ENCODE measurements around the gene TXNRD3.
"Not testable (repeated sequence)": the region's sequence is repeated elsewhere in the genome, so short reads cannot be mapped to it uniquely, and the experiment has no call there.

TXNRD3 gene

DNA sequence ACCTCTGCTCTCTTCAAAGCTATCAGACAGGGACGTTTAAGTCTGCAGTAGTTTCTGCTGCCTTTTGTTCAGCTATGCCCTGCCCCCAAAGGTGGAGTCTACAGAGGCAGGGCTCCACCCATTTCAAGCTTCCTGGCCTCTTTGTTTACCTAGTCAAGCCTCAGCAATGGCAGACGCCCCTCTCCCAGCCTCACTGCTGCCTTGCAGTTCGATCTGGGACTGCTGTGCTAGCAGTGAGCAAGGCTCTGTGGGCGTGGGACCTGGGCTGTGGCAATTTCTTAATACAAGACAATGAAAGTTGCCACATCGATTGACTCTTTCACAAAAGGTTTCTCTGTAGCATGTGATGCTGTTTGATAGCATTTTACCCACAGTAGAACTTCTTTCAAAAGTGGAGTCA, 63.4 kb downstream of the TXNRD3 start:
- not testable (repeated sequence) for DNase-seq (ENCODE audit: low read depth)

DNA sequence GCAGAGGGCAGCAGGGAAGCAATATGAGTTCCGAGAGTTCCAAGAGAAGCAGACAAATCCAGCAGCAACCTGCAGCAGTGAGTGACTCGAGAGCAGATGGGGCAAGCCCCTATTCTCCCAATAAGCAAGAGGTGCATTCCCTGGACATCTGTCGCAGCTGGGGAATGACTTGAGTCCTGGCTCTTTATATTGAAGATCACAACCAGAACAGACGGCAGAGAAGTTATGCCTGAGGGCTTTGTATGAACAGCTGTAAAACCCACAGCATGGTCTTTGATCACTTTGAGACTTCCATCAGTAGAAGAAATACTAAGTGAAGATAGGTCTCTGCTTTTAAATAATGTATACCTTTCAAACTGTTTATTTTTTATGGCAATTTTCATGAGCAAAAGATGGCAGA, 72.6 kb downstream of the TXNRD3 start:
- no peak for DNase-seq (ENCODE audit: low read depth)

DNA sequence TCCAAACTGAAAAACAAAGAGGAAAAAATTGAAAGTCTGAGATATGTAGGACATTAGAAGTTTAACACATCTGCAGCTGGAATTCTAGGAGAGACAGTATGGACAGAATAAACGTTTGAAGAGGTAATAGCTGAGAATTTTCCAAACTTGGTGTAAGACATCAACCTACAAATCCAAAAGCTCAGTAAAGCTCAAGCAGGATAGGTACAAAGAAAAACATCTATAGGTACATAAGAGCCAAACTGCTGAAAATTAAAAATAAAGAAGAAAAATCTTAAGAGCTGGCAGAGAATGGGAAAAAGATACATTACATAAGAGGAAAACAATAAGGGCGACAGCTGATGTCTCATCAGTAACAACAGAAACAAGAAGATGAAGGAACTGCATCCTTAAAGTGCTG, 73.4 kb downstream of the TXNRD3 start:
- DNase-seq (ENCODE audit: low read depth), result no peak

DNA sequence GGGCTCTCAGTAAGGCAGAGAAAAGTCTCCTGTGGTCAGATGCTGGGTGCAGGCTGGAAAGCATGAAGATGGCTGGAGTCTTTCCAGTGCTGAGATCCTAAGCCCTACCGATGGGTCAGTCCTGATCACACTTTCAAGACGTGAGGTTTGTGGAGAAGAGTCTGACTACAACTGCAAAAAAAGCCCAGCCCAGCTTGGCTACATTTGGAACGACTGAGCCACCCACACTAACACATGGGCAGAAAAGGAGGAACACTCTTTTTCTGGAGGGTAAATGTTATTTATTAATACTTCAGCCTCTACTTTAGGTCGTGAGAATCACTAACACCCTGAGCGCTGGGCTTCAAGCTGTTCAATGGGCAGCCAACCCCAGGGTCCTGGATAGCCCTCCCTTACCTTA, 74.2 kb downstream of the TXNRD3 start:
- no peak for DNase-seq (ENCODE audit: low read depth)

DNA sequence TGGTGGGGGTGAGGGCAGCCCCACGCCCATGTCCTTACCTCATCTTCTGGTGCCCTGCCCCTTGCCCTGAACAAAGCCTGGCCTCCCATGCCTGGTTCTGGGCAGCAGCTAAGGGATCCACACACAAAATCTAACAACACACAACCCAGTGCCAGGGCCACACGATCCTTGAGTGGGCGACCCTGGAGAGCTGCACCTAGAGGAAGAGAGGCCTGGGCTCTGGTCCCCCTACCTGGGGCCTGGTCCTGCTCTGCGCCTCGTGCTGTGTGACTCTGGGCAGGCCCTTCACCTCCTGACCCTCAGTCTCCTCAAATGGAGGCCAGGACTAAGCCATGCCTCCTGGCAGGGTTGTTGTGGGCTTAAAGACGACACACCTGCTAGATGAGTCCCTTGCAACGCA, 76.2 kb downstream of the TXNRD3 start:
- DNase-seq (ENCODE audit: low read depth), result no peak

- no peak for DNase-seq (ENCODE audit: low read depth)
These were observed 77.7 kb downstream of the TXNRD3 start for GRCh38 chr3:126577261-126577660.

GRCh38 chr3:126573492-126574117, 81.3 kb downstream of the TXNRD3 start:
- no peak for DNase-seq (ENCODE audit: low read depth)

DNA sequence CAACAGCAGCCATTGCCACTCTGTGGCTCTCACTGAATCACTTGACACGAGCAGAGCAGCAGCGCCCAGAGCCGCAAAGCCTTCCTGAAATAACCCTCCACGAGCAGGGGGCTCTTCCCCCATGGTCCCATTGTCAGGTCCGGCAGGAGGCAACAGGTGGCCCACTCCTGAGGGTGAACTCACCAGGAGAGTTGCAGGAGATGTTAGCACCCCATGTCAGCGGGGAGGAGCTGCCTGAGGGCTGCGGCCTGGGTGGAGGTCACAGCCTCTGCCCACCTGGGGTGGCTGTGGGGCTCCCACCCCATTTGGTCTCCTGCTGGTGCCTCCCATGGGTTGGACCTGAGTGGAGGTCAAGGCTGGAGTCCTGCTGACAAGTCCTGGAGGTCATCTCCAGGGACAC, 83.8 kb downstream of the TXNRD3 start:
- DNase-seq (ENCODE audit: low read depth), result no peak

DNA sequence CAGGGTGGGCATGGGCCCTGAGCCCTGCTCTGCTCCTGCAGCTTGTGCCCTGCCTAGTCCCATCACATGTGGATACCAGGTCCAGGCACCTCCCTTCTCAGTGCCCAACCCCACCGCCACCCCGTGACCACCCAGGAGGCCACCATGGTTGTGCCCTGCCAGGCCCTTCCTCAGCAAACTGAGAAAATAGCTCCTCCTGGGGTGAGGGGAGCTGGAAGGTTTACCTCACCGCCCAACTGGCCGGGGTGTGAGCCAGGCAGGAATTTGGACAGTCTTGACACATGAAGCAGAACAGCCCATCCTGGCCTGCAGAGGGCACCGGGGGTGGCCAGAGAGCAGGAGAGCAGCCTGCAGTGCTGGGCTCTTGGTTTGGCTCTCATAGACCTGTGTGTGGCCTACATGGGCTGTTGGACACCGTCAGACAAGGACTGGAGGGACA, 84.8 kb downstream of the TXNRD3 start:
- no peak for DNase-seq (ENCODE audit: low read depth)

DNA sequence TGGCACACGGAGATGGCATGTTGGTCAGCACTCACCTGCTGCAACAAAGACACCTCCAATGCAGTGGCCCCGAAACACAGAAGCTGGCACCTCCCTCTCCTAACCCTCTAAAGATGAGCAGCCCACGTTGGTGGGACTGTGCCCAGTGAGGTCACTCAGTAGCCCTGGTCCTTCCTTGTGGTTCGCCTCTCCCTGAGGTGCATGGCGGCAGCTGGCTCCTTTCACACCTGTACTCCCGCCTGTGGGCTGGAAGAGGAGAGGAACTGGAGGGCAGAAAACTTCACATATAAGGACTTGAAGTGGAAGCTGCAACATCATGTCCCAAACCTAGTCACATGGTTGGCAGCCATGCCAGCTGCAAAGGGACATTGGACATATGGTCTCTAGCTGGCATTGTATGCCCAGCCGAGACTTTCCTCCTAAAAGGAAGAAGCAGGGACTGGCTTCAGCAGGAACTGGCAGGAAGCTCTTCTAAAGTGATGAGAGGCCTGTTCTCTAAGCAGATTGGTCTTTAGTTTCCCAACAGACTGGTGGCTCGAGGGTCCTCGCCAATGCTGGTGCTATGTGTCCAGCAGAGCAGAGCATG, 85.4 kb downstream of the TXNRD3 start:
- no peak for DNase-seq (ENCODE audit: low read depth)

GRCh38 chr3:126568776-126569342, 86.1 kb downstream of the TXNRD3 start:
- DNase-seq (ENCODE audit: low read depth), result no peak

- no peak for DNase-seq (ENCODE audit: low read depth)
These were observed 87.1 kb downstream of the TXNRD3 start for GRCh38 chr3:126567696-126568438.

DNA sequence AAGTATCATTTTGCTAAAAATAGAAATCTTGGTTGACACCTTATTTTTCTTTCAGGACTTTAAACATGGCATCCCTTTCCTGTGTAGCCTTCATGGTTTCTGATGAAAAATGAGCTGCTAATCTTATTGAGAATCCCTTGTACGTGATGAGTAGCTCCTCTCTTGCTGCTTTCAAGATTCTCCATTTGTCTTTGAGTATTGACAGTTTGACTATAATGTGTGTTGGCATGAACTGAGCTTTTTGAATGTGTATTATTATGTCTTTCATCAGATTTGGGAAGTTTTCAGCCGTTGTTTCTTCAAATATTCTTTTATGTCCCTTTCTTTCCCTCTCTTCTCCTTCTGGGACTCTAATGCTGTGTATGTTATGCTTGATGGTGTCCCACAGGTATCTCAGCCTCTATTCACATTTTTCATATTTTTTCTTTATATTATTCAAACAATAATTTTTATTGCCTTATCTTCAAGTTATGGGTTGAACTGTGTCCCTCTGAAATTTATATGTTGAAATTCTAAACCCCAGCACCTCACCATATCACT, 92.1 kb downstream of the TXNRD3 start:
- no peak for DNase-seq (ENCODE audit: low read depth)

DNA sequence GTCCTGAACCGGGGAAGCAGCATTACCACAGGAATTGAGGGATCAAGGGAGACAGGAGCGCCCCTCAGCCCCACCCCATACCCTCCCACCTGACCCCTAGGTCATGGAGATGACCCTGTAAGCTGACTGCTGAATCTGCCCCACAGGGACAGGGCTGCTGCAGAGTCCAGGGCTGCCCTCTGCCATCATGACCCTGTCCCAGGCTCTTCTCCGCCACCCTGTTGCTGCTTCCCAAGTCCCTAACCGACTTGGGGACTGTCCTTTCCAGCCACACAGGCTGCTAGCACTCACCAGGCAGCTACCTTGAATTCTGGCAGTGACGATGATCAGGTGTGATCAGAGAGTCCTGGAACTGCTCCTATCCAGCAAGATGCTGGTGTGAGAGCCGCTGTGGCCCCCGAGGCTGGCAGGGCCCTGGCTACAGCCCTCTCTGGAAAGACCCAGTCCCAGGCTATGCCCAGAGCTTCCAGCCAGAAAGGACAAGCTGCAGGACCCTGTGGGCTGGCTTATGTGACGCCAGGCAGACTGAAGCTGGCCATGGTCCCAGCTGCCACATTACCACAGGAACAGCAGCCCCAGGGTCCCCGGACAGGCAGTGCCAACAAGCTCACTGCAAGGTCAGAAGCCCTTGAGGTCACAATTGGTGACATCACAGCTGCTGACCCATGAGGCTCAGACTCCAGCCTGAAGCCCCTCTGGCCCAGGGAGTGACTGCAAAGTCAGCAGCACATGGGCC, 96.4 kb downstream of the TXNRD3 start, which contains the start of gene C3orf22:
Gene C3orf22, minus strand, starts transcription at position 597 of the 736 bp plus-strand sequence. CDS start 5,542 bp downstream, outside the sequence.
- DNase-seq (ENCODE audit: low read depth), result no peak

- no peak for DNase-seq (ENCODE audit: low read depth)
These were observed 97.2 kb downstream of the TXNRD3 start for GRCh38 chr3:126557761-126558160.

GRCh38 chr3:126557415-126557745, 97.5 kb downstream of the TXNRD3 start:
- DNase-seq (ENCODE audit: low read depth), result no peak
